ENCODE measurements around the gene UFSP1.

Gene UFSP1

DNA sequence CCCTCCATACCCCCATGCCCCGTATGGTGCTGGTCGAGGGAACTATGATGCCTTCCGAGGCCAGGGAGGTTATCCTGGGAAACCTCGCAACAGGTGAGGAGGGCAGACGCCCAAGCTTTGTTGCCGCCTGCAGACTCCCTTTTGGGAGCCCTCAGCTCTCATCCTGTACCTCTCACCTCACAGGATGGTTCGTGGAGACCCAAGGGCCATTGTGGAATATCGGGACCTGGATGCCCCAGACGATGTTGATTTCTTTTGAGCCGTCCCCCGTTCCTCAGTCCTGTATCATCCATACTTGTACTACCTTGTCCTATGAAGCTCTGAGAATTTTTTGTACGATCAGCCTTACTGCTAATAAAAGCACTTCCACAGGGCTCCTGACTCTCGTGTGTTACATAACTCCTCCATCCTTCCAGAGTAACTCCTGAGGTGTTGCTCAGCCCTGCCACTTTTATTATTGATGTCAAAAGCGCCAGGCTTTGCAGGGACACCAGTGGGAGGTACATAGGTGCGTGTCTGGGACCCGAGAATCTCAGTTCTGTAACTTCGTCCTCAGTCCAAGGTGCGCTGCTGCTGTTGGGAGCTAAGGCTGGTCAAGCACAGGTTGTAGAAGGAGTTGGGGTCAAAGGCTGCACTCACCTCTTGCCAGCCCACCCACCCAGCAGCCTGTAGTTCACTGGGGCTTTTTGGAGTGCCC lies 1.1 kb downstream of the UFSP1 start:
- Histone ChIP-seq H3K9me2 (replicated peaks; ENCODE audit: insufficient read depth, low read length) (no peaks in the 10 kb centered on the region), H3K27me3 (ENCODE audit: low read length) (no peaks in the 10 kb centered on the region), H3K9ac (ENCODE audit: low read length) (peak overlapping the region; percentile 97), H3K27ac (ENCODE audit: low read depth, low read length) (peak overlapping the region; percentile 83), H3K4me2 (ENCODE audit: low read depth, low read length, poor library complexity, severe bottlenecking) (peak overlapping the region; percentile 61), H2AFZ (ENCODE audit: low read depth, low read length, severe bottlenecking) (no peak overlapping the region), H3K9me3 (ENCODE audit: insufficient read depth, low read length) (no peaks in the 10 kb centered on the region), H3F3A (ENCODE audit: insufficient read depth) (peaks cover 29% of the 10 kb centered on the region), H3K36me3 (ENCODE audit: low read length) (peaks cover 11% of the 10 kb centered on the region), H3K79me2 (ENCODE audit: insufficient read depth, low read length) (peaks cover 18% of the 10 kb centered on the region), H3K4me3 (ENCODE audit: insufficient read depth, low read length, poor library complexity, severe bottlenecking) (peak overlapping the region; percentile 95), H4K20me1 (ENCODE audit: low read depth, low read length) (no peaks in the 10 kb centered on the region)
- no peak for TF ChIP-seq EZH2phosphoT487 (conservative IDR thresholded peaks at IDR 0.05; ENCODE audit: low read length)

DNA sequence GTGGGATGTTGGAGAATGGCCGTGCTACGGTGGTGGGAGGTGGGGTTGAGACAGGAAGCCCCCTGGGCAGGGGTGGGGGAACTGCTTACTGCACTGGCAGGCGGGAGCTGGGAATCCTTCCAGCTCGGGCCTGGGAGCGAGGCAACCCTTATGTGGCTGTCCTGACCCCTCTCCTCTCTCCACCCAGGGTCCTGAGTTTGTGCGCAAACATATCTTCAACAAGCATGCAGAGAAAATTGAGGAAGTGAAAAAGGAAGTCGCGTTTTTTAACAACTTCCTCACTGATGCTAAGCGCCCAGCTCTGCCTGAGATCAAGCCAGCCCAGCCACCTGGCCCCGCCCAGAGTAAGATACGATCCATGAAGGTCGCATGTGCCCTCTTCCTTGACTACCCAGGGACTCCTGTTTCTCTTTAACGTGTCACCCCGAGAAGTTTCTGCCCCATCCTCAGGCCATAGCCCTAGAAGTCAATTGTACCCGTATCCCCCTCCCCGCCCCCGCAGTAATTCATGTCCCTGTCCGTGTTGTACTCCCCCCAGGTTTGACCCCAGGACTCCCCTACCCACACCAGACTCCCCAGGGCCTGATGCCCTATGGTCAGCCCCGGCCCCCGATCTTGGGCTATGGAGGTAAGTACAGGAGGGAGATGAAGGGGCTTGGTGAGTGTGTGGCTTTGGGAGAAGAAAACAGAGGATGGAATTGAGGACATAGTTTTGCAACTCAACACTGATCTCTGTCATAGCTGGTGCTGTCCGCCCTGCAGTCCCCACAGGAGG lies 1.8 kb downstream of the UFSP1 start:
- Histone ChIP-seq H3K4me3 (ENCODE audit: insufficient read depth, low read length, poor library complexity, severe bottlenecking) (peak overlapping the region; percentile 95), H3K27me3 (ENCODE audit: low read length) (no peaks in the 10 kb centered on the region), H3K4me2 (ENCODE audit: low read depth, low read length, poor library complexity, severe bottlenecking) (peak overlapping the region; percentile 61), H3F3A (ENCODE audit: insufficient read depth) (peaks cover 29% of the 10 kb centered on the region), H3K36me3 (ENCODE audit: low read length) (peaks cover 16% of the 10 kb centered on the region), H4K20me1 (ENCODE audit: low read depth, low read length) (no peaks in the 10 kb centered on the region), H3K9ac (ENCODE audit: low read length) (peak overlapping the region; percentile 97), H3K9me3 (ENCODE audit: insufficient read depth, low read length) (no peaks in the 10 kb centered on the region), H3K9me2 (replicated peaks; ENCODE audit: insufficient read depth, low read length) (no peaks in the 10 kb centered on the region), H2AFZ (ENCODE audit: low read depth, low read length, severe bottlenecking) (no peak overlapping the region), H3K79me2 (ENCODE audit: insufficient read depth, low read length) (peaks cover 23% of the 10 kb centered on the region), H3K27ac (ENCODE audit: low read depth, low read length) (peak overlapping the region; percentile 83)
- TF ChIP-seq, protein P1, sequence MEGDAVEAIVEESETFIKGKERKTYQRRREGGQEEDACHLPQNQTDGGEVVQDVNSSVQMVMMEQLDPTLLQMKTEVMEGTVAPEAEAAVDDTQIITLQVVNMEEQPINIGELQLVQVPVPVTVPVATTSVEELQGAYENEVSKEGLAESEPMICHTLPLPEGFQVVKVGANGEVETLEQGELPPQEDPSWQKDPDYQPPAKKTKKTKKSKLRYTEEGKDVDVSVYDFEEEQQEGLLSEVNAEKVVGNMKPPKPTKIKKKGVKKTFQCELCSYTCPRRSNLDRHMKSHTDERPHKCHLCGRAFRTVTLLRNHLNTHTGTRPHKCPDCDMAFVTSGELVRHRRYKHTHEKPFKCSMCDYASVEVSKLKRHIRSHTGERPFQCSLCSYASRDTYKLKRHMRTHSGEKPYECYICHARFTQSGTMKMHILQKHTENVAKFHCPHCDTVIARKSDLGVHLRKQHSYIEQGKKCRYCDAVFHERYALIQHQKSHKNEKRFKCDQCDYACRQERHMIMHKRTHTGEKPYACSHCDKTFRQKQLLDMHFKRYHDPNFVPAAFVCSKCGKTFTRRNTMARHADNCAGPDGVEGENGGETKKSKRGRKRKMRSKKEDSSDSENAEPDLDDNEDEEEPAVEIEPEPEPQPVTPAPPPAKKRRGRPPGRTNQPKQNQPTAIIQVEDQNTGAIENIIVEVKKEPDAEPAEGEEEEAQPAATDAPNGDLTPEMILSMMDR (IDR thresholded peaks at IDR 0.05; ENCODE audit: insufficient read depth, low read length, poor library complexity, severe bottlenecking), result no peak
- TF ChIP-seq EZH2phosphoT487 (conservative IDR thresholded peaks at IDR 0.05; ENCODE audit: low read length), result no peak

DNA sequence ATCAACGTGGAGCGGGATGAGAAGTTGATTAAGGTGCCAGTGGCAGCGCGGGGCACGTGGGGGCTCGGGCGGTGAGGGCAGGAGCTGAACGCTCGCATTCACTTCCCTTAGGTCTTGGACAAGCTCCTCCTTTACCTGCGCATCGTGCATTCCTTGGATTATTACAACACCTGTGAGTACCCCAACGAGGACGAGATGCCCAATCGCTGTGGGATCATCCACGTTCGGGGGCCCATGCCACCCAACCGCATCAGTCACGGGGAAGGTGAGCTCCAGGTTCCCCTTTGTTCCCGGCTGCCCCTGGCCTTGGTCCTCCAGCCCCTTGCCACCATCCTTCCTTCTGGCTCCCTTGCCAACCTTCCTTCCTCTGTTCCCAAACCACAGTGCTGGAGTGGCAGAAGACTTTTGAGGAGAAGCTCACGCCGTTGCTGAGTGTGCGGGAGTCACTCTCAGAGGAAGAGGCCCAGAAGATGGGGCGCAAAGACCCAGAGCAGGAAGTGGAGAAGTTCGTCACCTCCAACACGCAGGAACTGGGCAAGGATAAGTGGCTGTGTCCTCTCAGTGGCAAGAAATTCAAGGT lies 2.5 kb downstream of the UFSP1 start:
- no peaks in the 10 kb centered on the region for H3K27me3 ChIP-seq (ENCODE audit: low read length)
- H3K79me2 ChIP-seq (ENCODE audit: insufficient read depth, low read length), result peaks cover 26% of the 10 kb centered on the region
- H3K27ac ChIP-seq (ENCODE audit: low read depth, low read length), result peak overlapping the region; percentile 83
- H2AFZ ChIP-seq (ENCODE audit: low read depth, low read length, severe bottlenecking), result no peak overlapping the region
- peaks cover 29% of the 10 kb centered on the region for H3F3A ChIP-seq (ENCODE audit: insufficient read depth)
- H4K20me1 ChIP-seq (ENCODE audit: low read depth, low read length), result no peaks in the 10 kb centered on the region
- TF ChIP-seq, protein P1 (IDR thresholded peaks at IDR 0.05; ENCODE audit: insufficient read depth, low read length, poor library complexity, severe bottlenecking), result no peak
- no peak for TF ChIP-seq EZH2phosphoT487 (conservative IDR thresholded peaks at IDR 0.05; ENCODE audit: low read length)
- H3K36me3 ChIP-seq (ENCODE audit: low read length), result peaks cover 16% of the 10 kb centered on the region
- peak overlapping the region; percentile 3 for H3K4me3 ChIP-seq (ENCODE audit: insufficient read depth, low read length, poor library complexity, severe bottlenecking)
- peak overlapping the region; percentile 61 for H3K4me2 ChIP-seq (ENCODE audit: low read depth, low read length, poor library complexity, severe bottlenecking)
- no peaks in the 10 kb centered on the region for H3K9me2 ChIP-seq (replicated peaks; ENCODE audit: insufficient read depth, low read length)
- no peaks in the 10 kb centered on the region for H3K9me3 ChIP-seq (ENCODE audit: insufficient read depth, low read length)
- peak overlapping the region; percentile 97 for H3K9ac ChIP-seq (ENCODE audit: low read length)

Data from SU-DHL-6 (cell line).